Stimulated activated CD4-positive, alpha-beta T cell treated with anti-CD3 and anti-CD28 coated beads, Interleukin-12 subunit alpha, Interleukin-12 subunit beta, amount 100 ng/mL, for 24 hours (primary cell): ENCODE data around the gene SDS.
"Not testable (repeated sequence)": the region's sequence is repeated elsewhere in the genome, so short reads cannot be mapped to it uniquely, and the experiment has no call there.

Source experiments
- DNase-seq, 2 experiments: peaks; one replicate each; pipeline ENCODE4 v3.0.0-alpha.2; 2020; ENCODE audit warnings: low read depth in 2 of 2

SDS gene

GRCh38 chr12:113378291-113378690, 25.4 kb downstream of the SDS start:
- no peak for DNase-seq

GRCh38 chr12:113374823-113375428, 28.8 kb downstream of the SDS start:
- DNase-seq, result no peak

GRCh38 chr12:113373969-113374368, 29.7 kb downstream of the SDS start:
- DNase-seq, result no peak

GRCh38 chr12:113373440-113373839, 30.2 kb downstream of the SDS start:
- no peak for DNase-seq

GRCh38 chr12:113372371-113372770, 31.3 kb downstream of the SDS start:
- no peak for DNase-seq

GRCh38 chr12:113371808-113372207, 31.9 kb downstream of the SDS start:
- no peak for DNase-seq

GRCh38 chr12:113370923-113371682, 32.6 kb downstream of the SDS start:
- no peak for DNase-seq

- DNase-seq, result no peak
These were observed 34.2 kb downstream of the SDS start for GRCh38 chr12:113369391-113369985.

- DNase-seq, result no peak
These were observed 35.4 kb downstream of the SDS start for GRCh38 chr12:113368331-113368730.

- DNase-seq, result no peak
These were observed 36.9 kb downstream of the SDS start for GRCh38 chr12:113366827-113367226.

- DNase-seq, result no peak
These were observed 37.9 kb downstream of the SDS start for GRCh38 chr12:113365639-113366395.

GRCh38 chr12:113364698-113365097, 39.0 kb downstream of the SDS start:
- DNase-seq, result no peak

- DNase-seq, result no peak
These were observed 41.9 kb downstream of the SDS start for GRCh38 chr12:113361574-113362370.

- no peak for DNase-seq
These were observed 43.5 kb downstream of the SDS start for GRCh38 chr12:113359939-113360748.

- DNase-seq, result no peak
These were observed 44.4 kb downstream of the SDS start for GRCh38 chr12:113359133-113359938.

- peak; percentile 87 to 93 for DNase-seq
These were observed 45.1 kb downstream of the SDS start, which contains the start of gene PLBD2 for GRCh38 chr12:113358381-113359132. TSS of gene PLBD2 (plus strand) at chr12:113358587. CDS start at chr12:113358601, 14 bp downstream.

- DNase-seq, result not testable (repeated sequence)
These were observed 49.5 kb downstream of the SDS start for GRCh38 chr12:113354192-113354591.

- no peak for DNase-seq
These were observed 52.6 kb downstream of the SDS start for GRCh38 chr12:113351089-113351488.
